Measurements from ENCODE around the gene CEP290.
A peak's percentile ranks its signal among the peaks of the same experiment; 100 is the strongest.
"Not testable (repeated sequence)": the region's sequence is repeated elsewhere in the genome, so short reads cannot be mapped to it uniquely, and the experiment has no call there.

The CEP290 gene

GRCh38 chr12:88141425-88141773 lies 489 bp downstream of the CEP290 start:
- H3K4me2 ChIP-seq (ENCODE audit: low read depth, low read length, poor library complexity, severe bottlenecking): peak overlapping the region; percentile 80
- H3K36me3 ChIP-seq (ENCODE audit: low read length): peaks cover 2% of the 10 kb centered on the region; the same call in 1 of the 2 replicates
- TF ChIP-seq CTCF (IDR thresholded peaks at IDR 0.05; ENCODE audit: insufficient read depth, low read length, poor library complexity, severe bottlenecking) (no peak), EZH2phosphoT487 (conservative IDR thresholded peaks at IDR 0.05; ENCODE audit: low read length) (no peak)
- no peaks in the 10 kb centered on the region for H3K9me3 ChIP-seq (ENCODE audit: insufficient read depth, low read length)
- H3K9ac ChIP-seq (ENCODE audit: low read length): peak overlapping the region; percentile 69
- H3K27ac ChIP-seq (ENCODE audit: low read depth, low read length): peak overlapping the region; percentile 26; the same call in 1 of the 2 replicates
- H3K27me3 ChIP-seq (ENCODE audit: low read length): no peaks in the 10 kb centered on the region
- peak overlapping the region; percentile 65 for H3K4me3 ChIP-seq (ENCODE audit: insufficient read depth, low read length, poor library complexity, severe bottlenecking)
- H3K9me2 ChIP-seq (replicated peaks; ENCODE audit: insufficient read depth, low read length): no peaks in the 10 kb centered on the region
- 0 out of 2 replicates have a peak, but pooled peaks cover 6% of the 10 kb centered on the region for H4K20me1 ChIP-seq (ENCODE audit: low read depth, low read length)
- H2AFZ ChIP-seq (ENCODE audit: low read depth, low read length, severe bottlenecking): peak overlapping the region; percentile 92
- H3F3A ChIP-seq (ENCODE audit: insufficient read depth): no peaks in the 10 kb centered on the region
- H3K79me2 ChIP-seq (ENCODE audit: insufficient read depth, low read length): peaks cover 21% of the 10 kb centered on the region

- H3K4me3 ChIP-seq (ENCODE audit: insufficient read depth, low read length, poor library complexity, severe bottlenecking); H3K27me3 ChIP-seq (ENCODE audit: low read length): not testable (repeated sequence)
- H3K79me2 ChIP-seq (ENCODE audit: insufficient read depth, low read length): peaks cover 16% of the 10 kb centered on the region
Measured at GRCh38 chr12:88139711-88140110, 2.2 kb downstream of the CEP290 start.

GRCh38 chr12:88133181-88133580 lies 8.7 kb downstream of the CEP290 start:
- H3K4me2 ChIP-seq (ENCODE audit: low read depth, low read length, poor library complexity, severe bottlenecking); H3K27me3 ChIP-seq (ENCODE audit: low read length); H2AFZ ChIP-seq (ENCODE audit: low read depth, low read length, severe bottlenecking); H3K27ac ChIP-seq (ENCODE audit: low read depth, low read length); H3K9ac ChIP-seq (ENCODE audit: low read length); H3F3A ChIP-seq (ENCODE audit: insufficient read depth); H3K4me3 ChIP-seq (ENCODE audit: insufficient read depth, low read length, poor library complexity, severe bottlenecking); H3K79me2 ChIP-seq (ENCODE audit: insufficient read depth, low read length); H4K20me1 ChIP-seq (ENCODE audit: low read depth, low read length); H3K9me2 ChIP-seq (replicated peaks; ENCODE audit: insufficient read depth, low read length); H3K9me3 ChIP-seq (ENCODE audit: insufficient read depth, low read length): not testable (repeated sequence)
- peaks cover 25% of the 10 kb centered on the region for H3K36me3 ChIP-seq (ENCODE audit: low read length)

More at GRCh38 chr12:88139711-88140110, 2.2 kb downstream of the CEP290 start:
- not testable (repeated sequence) for H3K4me2 ChIP-seq (ENCODE audit: low read depth, low read length, poor library complexity, severe bottlenecking); H3K9ac ChIP-seq (ENCODE audit: low read length); H3K27ac ChIP-seq (ENCODE audit: low read depth, low read length); H2AFZ ChIP-seq (ENCODE audit: low read depth, low read length, severe bottlenecking); H3F3A ChIP-seq (ENCODE audit: insufficient read depth); H4K20me1 ChIP-seq (ENCODE audit: low read depth, low read length); H3K9me3 ChIP-seq (ENCODE audit: insufficient read depth, low read length); H3K36me3 ChIP-seq (ENCODE audit: low read length); H3K9me2 ChIP-seq (replicated peaks; ENCODE audit: insufficient read depth, low read length)

GRCh38 chr12:88132392-88132791 lies 9.5 kb downstream of the CEP290 start:
- no peak overlapping the region for H3K27ac ChIP-seq (ENCODE audit: low read depth, low read length)

More at GRCh38 chr12:88132392-88132791, 9.5 kb downstream of the CEP290 start:
- Histone ChIP-seq H3K36me3 (ENCODE audit: low read length) (peaks cover 32% of the 10 kb centered on the region), H3K27me3 (ENCODE audit: low read length) (no peaks in the 10 kb centered on the region), H3K9me3 (ENCODE audit: insufficient read depth, low read length) (no peaks in the 10 kb centered on the region), H3K4me3 (ENCODE audit: insufficient read depth, low read length, poor library complexity, severe bottlenecking) (no peak overlapping the region), H3K9me2 (replicated peaks; ENCODE audit: insufficient read depth, low read length) (no peaks in the 10 kb centered on the region), H2AFZ (ENCODE audit: low read depth, low read length, severe bottlenecking) (no peak overlapping the region), H3K9ac (ENCODE audit: low read length) (no peak overlapping the region), H3K79me2 (ENCODE audit: insufficient read depth, low read length) (no peaks in the 10 kb centered on the region; the same call in 1 of the 2 replicates), H3K4me2 (ENCODE audit: low read depth, low read length, poor library complexity, severe bottlenecking) (no peak overlapping the region), H4K20me1 (ENCODE audit: low read depth, low read length) (no peaks in the 10 kb centered on the region), H3F3A (ENCODE audit: insufficient read depth) (no peaks in the 10 kb centered on the region; the same call in 1 of the 2 replicates)
- no peak for TF ChIP-seq CTCF (IDR thresholded peaks at IDR 0.05; ENCODE audit: insufficient read depth, low read length, poor library complexity, severe bottlenecking)
- TF ChIP-seq EZH2phosphoT487 (conservative IDR thresholded peaks at IDR 0.05; ENCODE audit: low read length): no peak
